ENCODE data around the gene KIR3DL1.

The KIR3DL1 gene

DNA sequence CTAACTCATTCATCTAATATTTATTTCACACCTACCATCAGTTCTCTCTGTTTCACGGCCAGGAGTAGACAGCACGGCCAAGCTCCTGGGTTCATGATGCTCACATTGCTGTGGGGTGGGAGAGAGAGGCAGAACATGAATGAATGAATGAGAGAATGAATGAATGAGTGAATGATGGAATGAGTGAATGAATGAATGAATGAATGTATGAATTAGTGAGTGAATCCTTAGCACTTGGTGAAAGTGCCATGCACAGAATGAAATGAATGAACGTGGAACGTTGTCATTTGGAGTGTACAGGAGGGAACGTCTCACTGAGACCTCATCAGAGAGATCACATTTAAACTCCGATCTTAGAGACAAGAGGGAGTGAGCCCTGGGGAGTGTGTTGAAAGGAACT lies 24.8 kb upstream of the KIR3DL1 start:
- Histone ChIP-seq H3K4me3 (ENCODE audit: insufficient read depth, low read length, poor library complexity, severe bottlenecking) (no peak overlapping the region), H3K36me3 (ENCODE audit: low read length) (no peaks in the 10 kb centered on the region)

DNA sequence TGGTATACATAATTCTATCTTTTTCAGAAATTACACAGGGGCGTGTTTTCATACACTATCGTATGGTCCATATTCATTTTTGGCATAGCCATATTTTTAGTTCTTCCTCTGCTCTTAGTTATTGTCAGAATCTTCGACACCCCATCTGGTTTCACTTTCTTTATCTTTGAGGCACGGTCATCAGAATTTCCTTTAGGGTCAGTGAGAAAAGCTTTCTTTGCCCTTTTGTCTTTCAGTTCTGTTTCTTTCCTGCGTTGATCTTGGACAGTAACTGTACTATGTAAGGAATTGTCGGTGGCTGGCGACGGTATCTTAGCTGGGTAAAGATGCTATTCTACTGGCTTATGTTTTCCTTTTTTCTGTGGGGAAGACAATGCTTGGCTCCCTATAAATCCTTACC lies 23.5 kb upstream of the KIR3DL1 start:
- H3K9me3 ChIP-seq (ENCODE audit: insufficient read depth, low read length) = no peaks in the 10 kb centered on the region
- no peaks in the 10 kb centered on the region for H3K27me3 ChIP-seq (ENCODE audit: low read length)
- no peaks in the 10 kb centered on the region for H3K79me2 ChIP-seq (ENCODE audit: insufficient read depth, low read length)
- no peak overlapping the region for H3K27ac ChIP-seq (ENCODE audit: low read depth, low read length)
- no peaks in the 10 kb centered on the region for H4K20me1 ChIP-seq (ENCODE audit: low read depth, low read length)
- no peak overlapping the region for H3K9ac ChIP-seq (ENCODE audit: low read length)
- H3K4me3 ChIP-seq (ENCODE audit: insufficient read depth, low read length, poor library complexity, severe bottlenecking) = no peak overlapping the region
- no peaks in the 10 kb centered on the region for H3K36me3 ChIP-seq (ENCODE audit: low read length)
- peak overlapping the region; percentile 17 for H3K4me2 ChIP-seq (ENCODE audit: low read depth, low read length, poor library complexity, severe bottlenecking)
- no peaks in the 10 kb centered on the region for H3K9me2 ChIP-seq (replicated peaks; ENCODE audit: insufficient read depth, low read length)
- no peaks in the 10 kb centered on the region for H3F3A ChIP-seq (ENCODE audit: insufficient read depth)
- TF ChIP-seq, protein P1, sequence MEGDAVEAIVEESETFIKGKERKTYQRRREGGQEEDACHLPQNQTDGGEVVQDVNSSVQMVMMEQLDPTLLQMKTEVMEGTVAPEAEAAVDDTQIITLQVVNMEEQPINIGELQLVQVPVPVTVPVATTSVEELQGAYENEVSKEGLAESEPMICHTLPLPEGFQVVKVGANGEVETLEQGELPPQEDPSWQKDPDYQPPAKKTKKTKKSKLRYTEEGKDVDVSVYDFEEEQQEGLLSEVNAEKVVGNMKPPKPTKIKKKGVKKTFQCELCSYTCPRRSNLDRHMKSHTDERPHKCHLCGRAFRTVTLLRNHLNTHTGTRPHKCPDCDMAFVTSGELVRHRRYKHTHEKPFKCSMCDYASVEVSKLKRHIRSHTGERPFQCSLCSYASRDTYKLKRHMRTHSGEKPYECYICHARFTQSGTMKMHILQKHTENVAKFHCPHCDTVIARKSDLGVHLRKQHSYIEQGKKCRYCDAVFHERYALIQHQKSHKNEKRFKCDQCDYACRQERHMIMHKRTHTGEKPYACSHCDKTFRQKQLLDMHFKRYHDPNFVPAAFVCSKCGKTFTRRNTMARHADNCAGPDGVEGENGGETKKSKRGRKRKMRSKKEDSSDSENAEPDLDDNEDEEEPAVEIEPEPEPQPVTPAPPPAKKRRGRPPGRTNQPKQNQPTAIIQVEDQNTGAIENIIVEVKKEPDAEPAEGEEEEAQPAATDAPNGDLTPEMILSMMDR (IDR thresholded peaks at IDR 0.05; ENCODE audit: insufficient read depth, low read length, poor library complexity, severe bottlenecking) = no peak
- TF ChIP-seq EZH2phosphoT487 (conservative IDR thresholded peaks at IDR 0.05; ENCODE audit: low read length) = no peak
- H2AFZ ChIP-seq (ENCODE audit: low read depth, low read length, severe bottlenecking) = no peak overlapping the region

More for the DNA sequence above, 24.8 kb upstream of the KIR3DL1 start:
- no peak overlapping the region for H2AFZ ChIP-seq (ENCODE audit: low read depth, low read length, severe bottlenecking)
- H3K9me3 ChIP-seq (ENCODE audit: insufficient read depth, low read length) = no peaks in the 10 kb centered on the region
- TF ChIP-seq, protein P1 (IDR thresholded peaks at IDR 0.05; ENCODE audit: insufficient read depth, low read length, poor library complexity, severe bottlenecking) = no peak
- TF ChIP-seq EZH2phosphoT487 (conservative IDR thresholded peaks at IDR 0.05; ENCODE audit: low read length) = no peak
- no peak overlapping the region for H3K4me2 ChIP-seq (ENCODE audit: low read depth, low read length, poor library complexity, severe bottlenecking)
- H3K79me2 ChIP-seq (ENCODE audit: insufficient read depth, low read length) = no peaks in the 10 kb centered on the region
- H3K9ac ChIP-seq (ENCODE audit: low read length) = no peak overlapping the region
- H3K27me3 ChIP-seq (ENCODE audit: low read length) = no peaks in the 10 kb centered on the region
- H3F3A ChIP-seq (ENCODE audit: insufficient read depth) = no peaks in the 10 kb centered on the region
- H3K27ac ChIP-seq (ENCODE audit: low read depth, low read length) = no peak overlapping the region
- no peaks in the 10 kb centered on the region for H4K20me1 ChIP-seq (ENCODE audit: low read depth, low read length)
- no peaks in the 10 kb centered on the region for H3K9me2 ChIP-seq (replicated peaks; ENCODE audit: insufficient read depth, low read length)

DNA sequence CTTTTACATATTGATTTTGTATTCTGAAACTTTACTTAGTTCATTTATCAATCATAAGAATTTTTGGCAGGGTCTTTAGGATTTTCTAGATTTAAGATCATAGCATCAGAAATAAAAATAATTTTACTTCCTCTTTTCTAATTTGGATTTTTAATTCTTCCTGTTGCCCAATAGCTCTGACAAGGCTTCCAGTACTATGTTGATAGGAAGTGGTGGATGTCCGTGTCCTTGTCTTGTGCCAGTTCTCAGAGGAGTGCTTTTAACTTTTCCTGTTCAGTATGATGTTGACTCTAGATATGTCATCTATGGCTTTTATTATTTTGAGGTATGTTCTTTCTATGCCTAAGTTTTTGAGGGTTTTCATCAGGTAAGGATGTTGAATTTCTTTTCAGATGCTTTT lies 20.5 kb upstream of the KIR3DL1 start:
- Histone ChIP-seq H3K27ac (ENCODE audit: low read depth, low read length) (no peak overlapping the region), H3K9ac (ENCODE audit: low read length) (no peak overlapping the region), H4K20me1 (ENCODE audit: low read depth, low read length) (no peaks in the 10 kb centered on the region), H3K36me3 (ENCODE audit: low read length) (no peaks in the 10 kb centered on the region), H3K4me2 (ENCODE audit: low read depth, low read length, poor library complexity, severe bottlenecking) (no peak overlapping the region), H3K9me3 (ENCODE audit: insufficient read depth, low read length) (no peaks in the 10 kb centered on the region), H3F3A (ENCODE audit: insufficient read depth) (no peaks in the 10 kb centered on the region), H3K79me2 (ENCODE audit: insufficient read depth, low read length) (no peaks in the 10 kb centered on the region), H3K27me3 (ENCODE audit: low read length) (no peaks in the 10 kb centered on the region), H2AFZ (ENCODE audit: low read depth, low read length, severe bottlenecking) (no peak overlapping the region), H3K9me2 (replicated peaks; ENCODE audit: insufficient read depth, low read length) (no peaks in the 10 kb centered on the region), H3K4me3 (ENCODE audit: insufficient read depth, low read length, poor library complexity, severe bottlenecking) (no peak overlapping the region)
- TF ChIP-seq EZH2phosphoT487 (conservative IDR thresholded peaks at IDR 0.05; ENCODE audit: low read length) = no peak
- TF ChIP-seq, protein P1 (IDR thresholded peaks at IDR 0.05; ENCODE audit: insufficient read depth, low read length, poor library complexity, severe bottlenecking) = no peak
